ENCODE data around the gene CCL14.
"Not testable (repeated sequence)": the region's sequence is repeated elsewhere in the genome, so short reads cannot be mapped to it uniquely, and the experiment has no call there.

The CCL14 gene

DNA sequence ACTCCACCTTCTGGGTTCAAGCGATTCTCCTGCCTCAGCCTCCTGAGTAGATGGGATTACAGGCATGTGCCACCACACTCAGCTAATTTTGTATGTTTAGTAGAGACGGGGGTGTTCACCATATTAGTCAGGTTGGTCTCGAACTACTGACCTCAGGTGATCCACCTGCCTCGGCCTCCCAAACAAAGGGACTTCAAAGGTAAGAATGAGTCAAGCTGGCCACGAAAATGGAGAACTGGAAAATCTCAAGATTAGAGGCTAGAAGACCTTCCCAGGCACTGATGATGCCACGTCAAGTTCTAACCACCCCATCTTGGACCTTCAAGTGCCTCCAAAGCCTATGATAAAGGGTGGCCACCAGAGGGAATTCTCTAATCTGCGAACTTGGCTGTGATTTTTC is 16.1 kb upstream of the CCL14 start:
- TF ChIP-seq, protein P1, sequence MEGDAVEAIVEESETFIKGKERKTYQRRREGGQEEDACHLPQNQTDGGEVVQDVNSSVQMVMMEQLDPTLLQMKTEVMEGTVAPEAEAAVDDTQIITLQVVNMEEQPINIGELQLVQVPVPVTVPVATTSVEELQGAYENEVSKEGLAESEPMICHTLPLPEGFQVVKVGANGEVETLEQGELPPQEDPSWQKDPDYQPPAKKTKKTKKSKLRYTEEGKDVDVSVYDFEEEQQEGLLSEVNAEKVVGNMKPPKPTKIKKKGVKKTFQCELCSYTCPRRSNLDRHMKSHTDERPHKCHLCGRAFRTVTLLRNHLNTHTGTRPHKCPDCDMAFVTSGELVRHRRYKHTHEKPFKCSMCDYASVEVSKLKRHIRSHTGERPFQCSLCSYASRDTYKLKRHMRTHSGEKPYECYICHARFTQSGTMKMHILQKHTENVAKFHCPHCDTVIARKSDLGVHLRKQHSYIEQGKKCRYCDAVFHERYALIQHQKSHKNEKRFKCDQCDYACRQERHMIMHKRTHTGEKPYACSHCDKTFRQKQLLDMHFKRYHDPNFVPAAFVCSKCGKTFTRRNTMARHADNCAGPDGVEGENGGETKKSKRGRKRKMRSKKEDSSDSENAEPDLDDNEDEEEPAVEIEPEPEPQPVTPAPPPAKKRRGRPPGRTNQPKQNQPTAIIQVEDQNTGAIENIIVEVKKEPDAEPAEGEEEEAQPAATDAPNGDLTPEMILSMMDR (IDR thresholded peaks at IDR 0.05; ENCODE audit: control insufficient read depth, extremely low read depth, insufficient read depth), result no peak
- H3K4me3 ChIP-seq (ENCODE audit: low read depth, low read length), result no peak overlapping the region
- DNase-seq (ENCODE audit: low read depth), result no peak

DNA sequence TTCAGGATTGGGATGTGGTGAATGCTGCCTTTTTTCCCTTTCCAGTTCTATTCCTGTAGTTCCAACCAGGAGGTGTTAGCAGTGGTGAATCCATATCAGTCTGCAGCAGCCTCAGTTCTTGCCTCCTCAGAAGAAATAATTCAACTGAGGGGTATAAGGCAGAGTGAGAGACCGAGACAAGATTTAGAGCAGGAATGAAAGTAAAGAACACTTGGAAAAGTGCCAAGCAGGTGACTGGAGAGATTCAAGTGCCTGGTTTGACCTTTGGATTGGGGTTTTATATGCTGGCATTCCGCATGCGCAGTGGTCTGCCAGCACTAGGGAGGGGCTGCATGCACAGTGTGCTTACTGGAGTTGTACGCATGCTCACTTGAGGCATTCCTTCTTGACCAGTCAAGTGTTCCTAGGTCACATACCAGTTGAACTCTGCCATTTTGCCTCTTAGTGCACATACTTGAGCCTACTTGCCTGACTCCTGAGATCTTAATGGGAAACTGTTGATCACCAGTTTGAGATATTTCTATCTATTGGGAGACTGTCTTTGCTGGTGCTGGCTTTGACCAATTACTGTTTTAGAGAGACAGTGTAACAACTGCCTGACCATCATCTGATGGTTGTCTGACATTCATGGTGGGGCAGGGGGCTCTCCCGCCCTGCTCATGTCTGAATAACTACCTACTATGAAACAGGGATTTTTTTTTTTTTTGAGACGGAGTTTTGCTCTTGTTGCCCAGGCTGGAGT is 15.5 kb upstream of the CCL14 start:
- DNase-seq (ENCODE audit: low read depth), result no peak
- TF ChIP-seq, protein P1 (IDR thresholded peaks at IDR 0.05; ENCODE audit: control insufficient read depth, extremely low read depth, insufficient read depth), result no peak
- no peak overlapping the region for H3K4me3 ChIP-seq (ENCODE audit: low read depth, low read length)

DNA sequence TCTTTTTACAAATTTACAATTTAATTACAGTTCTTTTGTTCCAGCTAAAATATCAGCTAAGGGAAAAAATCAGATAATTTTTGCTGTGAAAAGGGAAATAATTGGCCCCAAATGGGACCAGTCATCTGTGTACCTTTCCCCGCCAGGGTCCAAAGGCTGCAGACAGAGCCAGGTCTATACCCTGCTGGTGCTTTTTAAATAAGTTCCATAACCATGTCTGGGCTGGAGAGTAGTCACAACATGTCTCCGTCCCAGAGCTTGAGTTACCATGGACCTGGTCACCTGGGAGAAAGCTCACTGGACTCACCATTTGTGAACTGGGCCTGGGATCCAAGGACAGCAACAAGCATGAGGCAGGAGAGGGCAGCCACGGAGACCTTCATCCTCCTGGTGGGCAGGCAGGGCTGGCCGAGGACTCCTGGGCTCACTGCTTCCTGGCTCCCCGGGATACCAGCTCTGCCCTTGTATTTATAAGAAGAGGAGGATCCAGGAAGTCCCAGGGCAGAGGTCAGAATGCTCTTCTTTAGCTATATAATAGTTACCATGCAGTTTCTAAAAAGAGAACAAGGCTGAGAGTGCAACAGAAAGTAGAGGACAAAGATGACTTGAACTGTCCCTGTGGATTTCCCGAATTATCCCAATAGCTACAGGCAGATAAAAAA is 14.7 kb upstream of the CCL14 start, which contains the start of gene CCL15:
CCL15 (minus strand) TSS at position 444 of the 662 bp plus-strand sequence; CDS start at position 383, 61 bp downstream.
- H3K4me3 ChIP-seq (ENCODE audit: low read depth, low read length), result no peak within 1 kb of the TSS
- no peak for DNase-seq (ENCODE audit: low read depth)
- TF ChIP-seq, protein P1 (IDR thresholded peaks at IDR 0.05; ENCODE audit: control insufficient read depth, extremely low read depth, insufficient read depth), result no peak

DNA sequence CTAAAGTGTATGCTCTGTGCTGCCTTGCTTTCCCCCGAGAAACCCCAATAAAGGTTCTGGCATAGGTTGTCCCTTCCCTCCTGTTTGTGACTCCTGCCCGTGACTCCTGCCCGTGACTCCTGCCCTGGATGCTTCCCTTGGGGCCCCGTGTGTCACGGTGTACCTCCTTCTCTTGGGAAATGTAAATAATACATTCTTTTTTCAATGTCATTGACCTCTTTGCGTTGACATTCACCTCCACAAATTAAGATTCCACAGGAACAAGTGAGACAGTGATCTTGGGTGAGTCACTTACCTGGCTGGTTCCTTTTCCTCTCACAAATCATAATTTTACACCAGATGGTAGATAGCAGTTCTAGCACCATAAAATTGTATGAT is 14.2 kb upstream of the CCL14 start:
- TF ChIP-seq, protein P1 (IDR thresholded peaks at IDR 0.05; ENCODE audit: control insufficient read depth, extremely low read depth, insufficient read depth), result no peak
- no peak overlapping the region for H3K4me3 ChIP-seq (ENCODE audit: low read depth, low read length)
- no peak for DNase-seq (ENCODE audit: low read depth)

DNA sequence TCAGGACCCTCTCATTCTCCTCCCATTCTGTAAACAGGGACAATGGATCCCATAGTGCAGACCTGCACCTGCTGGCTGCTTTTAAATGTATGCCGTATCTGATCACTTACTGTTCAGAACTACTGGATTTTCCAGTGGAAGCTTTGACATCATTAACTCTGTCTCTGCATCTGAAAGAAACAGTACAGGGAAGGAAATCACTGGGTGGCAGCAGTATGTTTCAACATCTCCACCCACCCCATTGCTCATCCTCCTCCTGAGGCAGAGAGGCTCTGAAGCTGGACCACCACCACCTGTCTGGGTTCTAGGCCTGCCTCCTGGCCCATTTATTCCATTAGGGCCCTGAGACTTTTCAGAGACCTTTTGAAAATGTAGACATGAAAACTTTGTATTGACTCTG is 12.2 kb upstream of the CCL14 start:
- TF ChIP-seq, protein P1 (IDR thresholded peaks at IDR 0.05; ENCODE audit: control insufficient read depth, extremely low read depth, insufficient read depth), result no peak
- no peak overlapping the region for H3K4me3 ChIP-seq (ENCODE audit: low read depth, low read length)
- DNase-seq (ENCODE audit: low read depth), result no peak

DNA sequence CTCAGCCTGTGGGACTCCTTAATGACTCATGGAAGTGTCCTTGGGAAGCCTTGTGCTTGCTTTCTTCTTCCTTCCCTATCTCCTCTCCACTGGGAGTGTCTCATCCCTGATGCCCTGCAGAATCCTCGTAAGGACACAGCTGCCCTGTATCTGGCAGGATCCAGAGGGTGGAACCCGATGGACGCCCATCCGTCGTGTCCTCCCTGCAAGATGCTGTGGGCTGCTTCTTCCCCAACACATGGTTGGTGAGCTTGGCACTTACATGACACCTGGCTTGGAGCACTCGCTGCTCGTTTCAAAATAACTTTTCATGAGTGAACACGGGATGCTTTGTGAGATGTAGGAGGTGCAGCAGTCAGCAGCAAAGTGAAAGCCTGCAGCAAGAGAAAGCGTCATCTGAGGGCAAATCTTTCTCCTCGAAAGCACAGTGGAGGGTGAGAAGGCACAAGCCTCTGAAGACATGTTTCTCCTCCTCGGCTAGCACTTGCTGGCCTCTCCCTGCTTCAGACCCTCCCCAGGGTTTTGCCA is 11.6 kb upstream of the CCL14 start:
- no peak overlapping the region for H3K4me3 ChIP-seq (ENCODE audit: low read depth, low read length)
- TF ChIP-seq, protein P1 (IDR thresholded peaks at IDR 0.05; ENCODE audit: control insufficient read depth, extremely low read depth, insufficient read depth), result no peak
- no peak for DNase-seq (ENCODE audit: low read depth)

DNA sequence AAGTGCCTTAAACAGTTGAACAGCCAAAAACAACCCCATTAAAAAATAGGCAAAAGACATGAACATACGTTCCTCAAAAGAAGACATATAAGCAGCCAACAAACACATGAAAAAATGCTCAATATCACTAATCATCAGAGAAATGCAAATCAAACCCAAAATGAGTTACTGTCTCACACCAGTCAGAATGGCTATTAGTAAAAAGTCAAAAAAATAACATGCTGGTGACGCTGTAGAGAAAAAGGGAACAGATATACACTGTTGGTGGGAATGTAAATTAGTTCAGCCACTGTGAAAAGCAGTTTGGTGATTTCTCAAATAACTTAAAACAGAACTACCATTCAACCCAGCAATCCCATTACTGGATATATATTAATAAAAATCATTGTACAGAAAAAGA is 8.8 kb upstream of the CCL14 start:
- not testable (repeated sequence) for H3K4me3 ChIP-seq (ENCODE audit: low read depth, low read length); DNase-seq (ENCODE audit: low read depth)

Data from LNCaP clone FGC (cell line).